Measurements from ENCODE around the gene BICDL2. TPM values are rescaled to one million over a fixed set of nuclear protein-coding genes. Genes with fewer than 3 reads are reported as not detected.

The BICDL2 gene
- total RNA-seq, 4 donors from 2014 or later: 0.19 to 0.42 TPM; not detected in 2

GRCh38 chr16:3028716-3029319 is 7.9 kb downstream of the BICDL2 start:
- Histone ChIP-seq H3K36me3 (peaks cover 11 to 20% (median 19%) of the 10 kb centered on the region in 4 donors), H3K27me3 (peaks cover 0 to 53% (median 24%) of the 10 kb centered on the region in 4 donors), H3K4me3 (no peak overlapping the region), H3K27ac (replicated peaks in 1 of 4) (no peak overlapping the region), H3K9me3 (no peaks in the 10 kb centered on the region), H3K4me1 (peaks cover 21 to 45% (median 38%) of the 10 kb centered on the region in 4 donors)
- WGBS: 35% methylated on average over 8 of the region's 15 CpGs
- intact Hi-C loops (cut with DNase I): loop anchor here (1.0 kb wide), 1 partner anchor 26 kb away; no protein-coding TSS in a partner anchor
- TF ChIP-seq POLR2A (IDR thresholded peaks at IDR 0.05; ENCODE audit: low read depth): no peak
- DNase-seq (ENCODE audit: extremely low spot score): no peak

- no peak for DNase-seq (ENCODE audit: extremely low spot score)
- Histone ChIP-seq H3K4me3 (peak overlapping the region in 3 of 4 donors; percentile 16 to 33 (median 22)), H3K4me1 (peaks cover 27 to 52% (median 44%) of the 10 kb centered on the region in 4 donors), H3K27ac (replicated peaks in 1 of 4) (peak overlapping the region in 1 of 4 donors; percentile 34), H3K27me3 (peaks cover 0 to 46% (median 24%) of the 10 kb centered on the region in 4 donors), H3K9me3 (no peaks in the 10 kb centered on the region), H3K36me3 (peaks cover 11 to 20% (median 19%) of the 10 kb centered on the region in 4 donors)
- WGBS: 31% methylated on average over 5 of the region's 58 CpGs
- TF ChIP-seq EP300 (IDR thresholded peaks at IDR 0.05) (no peak), CTCF (IDR thresholded peaks at IDR 0.05) (peak; percentile 76 to 88 (median 81)), POLR2A (IDR thresholded peaks at IDR 0.05; ENCODE audit: low read depth) (no peak), POLR2AphosphoS5 (IDR thresholded peaks at IDR 0.05) (peak; percentile 39 to 56)
- intact Hi-C loops (cut with DNase I): loop anchor here (1.0 kb wide), 1 partner anchor 25 kb away; no protein-coding TSS in a partner anchor
Observed at GRCh38 chr16:3027983-3028715, 8.6 kb downstream of the BICDL2 start.

GRCh38 chr16:3027489-3027795 is 9.3 kb downstream of the BICDL2 start:
- peaks cover 0 to 39% (median 21%) of the 10 kb centered on the region in 4 donors for H3K27me3 ChIP-seq
- no peaks in the 10 kb centered on the region for H3K9me3 ChIP-seq
- H3K4me1 ChIP-seq: peaks cover 34 to 59% (median 51%) of the 10 kb centered on the region in 4 donors
- H3K27ac ChIP-seq (replicated peaks in 1 of 4): no peak overlapping the region
- DNase-seq (ENCODE audit: extremely low spot score): no peak
- peaks cover 11 to 20% (median 19%) of the 10 kb centered on the region in 4 donors for H3K36me3 ChIP-seq
- no peak for TF ChIP-seq CTCF (IDR thresholded peaks at IDR 0.05)
- no peak for TF ChIP-seq POLR2A (IDR thresholded peaks at IDR 0.05; ENCODE audit: low read depth)
- no peak for TF ChIP-seq EP300 (IDR thresholded peaks at IDR 0.05)
- no peak for TF ChIP-seq POLR2AphosphoS5 (IDR thresholded peaks at IDR 0.05)
- H3K4me3 ChIP-seq: no peak overlapping the region
- intact Hi-C loops (cut with DNase I): no loop called here
- 95% methylated on average over 4 of the region's 8 CpGs for WGBS

GRCh38 chr16:3026609-3027488 is 9.9 kb downstream of the BICDL2 start:
- intact Hi-C loops (cut with DNase I): no loop called here
- no peak for DNase-seq (ENCODE audit: extremely low spot score)
- no peak overlapping the region for H3K27ac ChIP-seq (replicated peaks in 1 of 4)
- 94% methylated on average over 24 of the region's 24 CpGs for WGBS
- no peak for TF ChIP-seq EP300 (IDR thresholded peaks at IDR 0.05)
- TF ChIP-seq CTCF (IDR thresholded peaks at IDR 0.05): no peak
- TF ChIP-seq POLR2A (IDR thresholded peaks at IDR 0.05; ENCODE audit: low read depth): no peak
- no peak for TF ChIP-seq POLR2AphosphoS5 (IDR thresholded peaks at IDR 0.05)
- no peak overlapping the region for H3K4me3 ChIP-seq
- H3K36me3 ChIP-seq: peaks cover 11 to 20% (median 19%) of the 10 kb centered on the region in 4 donors
- no peaks in the 10 kb centered on the region for H3K9me3 ChIP-seq
- peaks cover 0 to 33% (median 21%) of the 10 kb centered on the region in 4 donors for H3K27me3 ChIP-seq
- H3K4me1 ChIP-seq: peaks cover 40 to 65% (median 57%) of the 10 kb centered on the region in 4 donors

Data from esophagus muscularis mucosa (tissue), 4 donors.